Left lung (tissue), 10 donors: ENCODE results near the gene ZC3H12D. TPM values are rescaled to one million over a fixed set of nuclear protein-coding genes. Genes with fewer than 3 reads are reported as not detected.

Experiments
- ATAC-seq: fragments of 200-7000 bp; cut with Tn5 transposase; one replicate; pipeline ENCODE4 v1.9.1; 2020; ENCODE audit warnings: moderate library complexity
- DNase-seq, 4 donors: peaks; one replicate each; pipeline ENCODE4 v3.0.0-alpha.2; 2013 to 2020
- H3K27ac ChIP-seq, 2 donors: fragments of 200-600 bp; sonication (generic) in 1 of 2; one replicate each; pipeline versions ENCODE4 v1.5.0 to v1.8.0; 2020 to 2021
- H3K27me3 ChIP-seq, 2 donors: fragments of 200-600 bp; sonication (generic) in 1 of 2; one replicate each; pipeline versions ENCODE4 v1.5.0 to v1.8.0; 2020 to 2021
- H3K36me3 ChIP-seq, 2 donors: fragments of 200-600 bp; sonication (generic) in 1 of 2; one replicate each; pipeline versions ENCODE4 v1.5.0 to v1.8.0; 2020 to 2021
- H3K4me1 ChIP-seq, 2 donors: fragments of 200-600 bp; one replicate each; pipeline ENCODE4 v1.8.0; 2021
- H3K4me3 ChIP-seq, 2 donors: fragments of 200-600 bp; sonication (generic) in 1 of 2; one replicate each; pipeline versions ENCODE4 v1.5.0 to v1.8.0; 2020 to 2021; ENCODE audit warnings: mild to moderate bottlenecking in 1 of 2
- H3K9me3 ChIP-seq, 2 donors: fragments of 200-600 bp; sonication (generic) in 1 of 2; one replicate each; pipeline versions ENCODE4 v1.5.0 to v1.8.0; 2020 to 2021
- CTCF ChIP-seq, 2 donors: fragments of 200-600 bp; sonication (generic) in 1 of 2; IDR thresholded peaks; one replicate each; pipeline versions ENCODE4 v1.5.0 to v1.8.0; 2021; ENCODE audit warnings: antibody characterized with exemption in 2 of 2
- intact Hi-C, 2 donors: fragments of 100-400 bp; cut with DNase I; formaldehyde crosslinking; loops; one replicate each; pipeline versions ENCODE4 v1.11.2 to v1.14.2; 2022
- polyA plus RNA-seq, 6 donors: library from polyadenylated mRNA; unstranded; fragments of 120-200 nt; gene quantifications; one replicate each; pipeline ENCODE4 v1.2.1, GENCODE V29; 2013; ENCODE audit not compliant: insufficient read length in 6 of 6
- total RNA-seq, 2 donors: library from RNA; stranded (reverse); fragmentation: NEBNext Ultra II Directional; extraction: Animal tissue kit (Norgen Biotek cat#: 25700); gene quantifications; one replicate each; pipeline ENCODE4 v1.2.1, GENCODE V29; 2021
- donor health status: DM: no; HTN: yes; CAD: no.
- donor health status: DM: no; HTN: no; CAD: no.

ZC3H12D gene
- total and polyA plus RNA-seq, 8 donors: 0.45 to 4.1 (median 0.85) TPM

- H3K4me1 ChIP-seq: no peaks in the 10 kb centered on the region
- no peaks in the 10 kb centered on the region for H3K27me3 ChIP-seq
- no peak overlapping the region for H3K4me3 ChIP-seq
- no peak overlapping the region for H3K27ac ChIP-seq
- intact Hi-C loops: no loop called here
- H3K9me3 ChIP-seq: no peaks in the 10 kb centered on the region
- no peak for TF ChIP-seq CTCF (IDR thresholded peaks at IDR 0.05)
- H3K36me3 ChIP-seq: no peaks in the 10 kb centered on the region
- ATAC-seq: peak; percentile 84
- DNase-seq: no peak
Observed at GRCh38 chr6:149473080-149474052, 11.4 kb downstream of the ZC3H12D start.

- Histone ChIP-seq H3K36me3 (no peaks in the 10 kb centered on the region), H3K27ac (no peak overlapping the region), H3K4me3 (no peak overlapping the region), H3K9me3 (no peaks in the 10 kb centered on the region), H3K27me3 (no peaks in the 10 kb centered on the region), H3K4me1 (no peaks in the 10 kb centered on the region)
- DNase-seq (no peak), ATAC-seq (no peak)
- intact Hi-C loops: no loop called here
- TF ChIP-seq CTCF (IDR thresholded peaks at IDR 0.05): no peak
Observed at GRCh38 chr6:149472241-149472640, 12.6 kb downstream of the ZC3H12D start.

- TF ChIP-seq CTCF (IDR thresholded peaks at IDR 0.05): no peak
Observed at GRCh38 chr6:149471801-149472200, 13.0 kb downstream of the ZC3H12D start.

GRCh38 chr6:149470948-149471347 is 13.9 kb downstream of the ZC3H12D start:
- ATAC-seq (no peak), DNase-seq (no peak)
- Histone ChIP-seq H3K9me3 (no peaks in the 10 kb centered on the region), H3K4me3 (no peak overlapping the region), H3K27ac (no peak overlapping the region), H3K27me3 (no peaks in the 10 kb centered on the region), H3K4me1 (peaks cover 0 to 2% of the 10 kb centered on the region in 2 donors), H3K36me3 (no peaks in the 10 kb centered on the region)
- TF ChIP-seq CTCF (IDR thresholded peaks at IDR 0.05): no peak
- intact Hi-C loops: no loop called here

More at GRCh38 chr6:149471801-149472200, 13.0 kb downstream of the ZC3H12D start:
- Histone ChIP-seq H3K4me1 (no peaks in the 10 kb centered on the region), H3K4me3 (no peak overlapping the region), H3K9me3 (no peaks in the 10 kb centered on the region), H3K27me3 (no peaks in the 10 kb centered on the region), H3K27ac (no peak overlapping the region), H3K36me3 (no peaks in the 10 kb centered on the region)
- DNase-seq (no peak), ATAC-seq (no peak)
- intact Hi-C loops: no loop called here

- no peak overlapping the region for H3K4me3 ChIP-seq
- no peaks in the 10 kb centered on the region for H3K27me3 ChIP-seq
- ATAC-seq (no peak), DNase-seq (no peak)
- no peak for TF ChIP-seq CTCF (IDR thresholded peaks at IDR 0.05)
- no peaks in the 10 kb centered on the region for H3K9me3 ChIP-seq
- intact Hi-C loops: no loop called here
- H3K4me1 ChIP-seq: peaks cover 4 to 14% of the 10 kb centered on the region in 2 donors
- H3K27ac ChIP-seq: no peak overlapping the region
- H3K36me3 ChIP-seq: no peaks in the 10 kb centered on the region
Observed at GRCh38 chr6:149468179-149468578, 16.6 kb downstream of the ZC3H12D start.
